DND-41 (cell line): ENCODE results near the gene ZNF652.

Experiments
- ATAC-seq: fragments of 200-7000 bp; cut with Tn5 transposase; 3 replicates; pipeline ENCODE4 v1.9.1; 2021; ENCODE audit warnings: low read depth; ENCODE audit not compliant: insufficient read depth
- DNase-seq: peaks from one replicate; pipeline ENCODE4 v3.0.0-alpha.2; 2020
- H2AFZ ChIP-seq: 2 replicates; pipeline ENCODE4 v1.6.0; 2012; ENCODE audit warnings: low read depth, low read length
- H3K27ac ChIP-seq: 2 replicates; pipeline ENCODE4 v1.5.1; 2012; ENCODE audit warnings: low read length, inconsistent platforms
- H3K27me3 ChIP-seq: fragments of 200-600 bp; sonication (generic); 2 replicates; pipeline ENCODE4 v1.6.0; 2012; ENCODE audit warnings: low read length, mild to moderate bottlenecking, inconsistent platforms; ENCODE audit not compliant: insufficient read depth, poor library complexity
- H3K36me3 ChIP-seq: 2 replicates; pipeline ENCODE4 v1.5.1; 2012; ENCODE audit warnings: low read length, inconsistent platforms; ENCODE audit not compliant: insufficient read depth
- H3K4me1 ChIP-seq: 2 replicates; pipeline ENCODE4 v1.5.1; 2012; ENCODE audit warnings: mild to moderate bottlenecking, low read length; ENCODE audit not compliant: insufficient read depth
- H3K4me2 ChIP-seq: 2 replicates; pipeline ENCODE4 v1.6.0; 2012; ENCODE audit warnings: mild to moderate bottlenecking, moderate library complexity, low read length, inconsistent platforms; ENCODE audit not compliant: insufficient read depth
- H3K4me3 ChIP-seq, 2 experiments: fragments of 200-600 bp in 1 of 2; shearing (Covaris generic) in 1 of 2; 2 replicates each; pipeline ENCODE4 v1.5.1; 2012 to 2016; ENCODE audit warnings: inconsistent platforms in 2 of 2, low read length in 2 of 2, mild to moderate bottlenecking in 2 of 2, low read depth in 1 of 2, moderate library complexity in 1 of 2
- H3K79me2 ChIP-seq: 2 replicates; pipeline ENCODE4 v1.6.0; 2012; ENCODE audit warnings: low read length, inconsistent platforms; ENCODE audit not compliant: insufficient read depth
- H3K9ac ChIP-seq: 2 replicates; pipeline ENCODE4 v1.6.0; 2012; ENCODE audit warnings: low read depth, mild to moderate bottlenecking, inconsistent platforms, low read length, moderate library complexity
- H3K9me3 ChIP-seq: 2 replicates; pipeline ENCODE4 v1.5.1; 2012; ENCODE audit warnings: low read length, moderate library complexity, mild to moderate bottlenecking, inconsistent platforms; ENCODE audit not compliant: insufficient read depth, severe bottlenecking
- H4K20me1 ChIP-seq: 2 replicates; pipeline ENCODE4 v1.6.0; 2012; ENCODE audit warnings: low read length; ENCODE audit not compliant: insufficient read depth
- CTCF ChIP-seq: IDR thresholded peaks from 2 replicates; pipeline ENCODE4 v1.5.1; 2012; ENCODE audit warnings: borderline replicate concordance, low read length, moderate library complexity, mild to moderate bottlenecking; ENCODE audit not compliant: poor library complexity, severe bottlenecking; ENCODE audit errors: extremely low read depth
- EZH2 ChIP-seq: IDR thresholded peaks from 3 replicates; pipeline ENCODE4 v1.6.1; 2012; ENCODE audit warnings: borderline replicate concordance, low read depth, mild to moderate bottlenecking, moderate library complexity, low read length, inconsistent platforms; ENCODE audit not compliant: severe bottlenecking

ZNF652 gene

GRCh38 chr17:49403514-49404289 is 41.7 kb upstream of the ZNF652 start:
- no peaks in the 10 kb centered on the region for H3K4me1 ChIP-seq
- H3K27ac ChIP-seq: no peak overlapping the region
- no peak overlapping the region for H2AFZ ChIP-seq
- H4K20me1 ChIP-seq: peaks cover 13% of the 10 kb centered on the region; the same call in 1 of the 2 replicates
- TF ChIP-seq CTCF (no peak), EZH2 (no peak)
- no peak for DNase-seq
- no peaks in the 10 kb centered on the region for H3K9me3 ChIP-seq
- no peaks in the 10 kb centered on the region for H3K79me2 ChIP-seq
- ATAC-seq: no peak
- no peak overlapping the region for H3K9ac ChIP-seq
- no peak overlapping the region for H3K4me3 ChIP-seq
- no peaks in the 10 kb centered on the region for H3K27me3 ChIP-seq
- no peak overlapping the region for H3K4me2 ChIP-seq
- peaks cover 61% of the 10 kb centered on the region for H3K36me3 ChIP-seq

GRCh38 chr17:49402706-49403105 is 40.7 kb upstream of the ZNF652 start:
- H3K4me1 ChIP-seq: no peaks in the 10 kb centered on the region
- no peaks in the 10 kb centered on the region for H3K27me3 ChIP-seq
- H3K4me3 ChIP-seq: no peak overlapping the region
- ATAC-seq: no peak
- H3K36me3 ChIP-seq: peaks cover 51% of the 10 kb centered on the region
- H3K79me2 ChIP-seq: no peaks in the 10 kb centered on the region
- no peaks in the 10 kb centered on the region for H3K9me3 ChIP-seq
- peaks cover 8% of the 10 kb centered on the region; the same call in 1 of the 2 replicates for H4K20me1 ChIP-seq
- no peak overlapping the region for H2AFZ ChIP-seq
- TF ChIP-seq EZH2: no peak
- no peak for TF ChIP-seq CTCF
- no peak overlapping the region for H3K4me2 ChIP-seq
- no peak overlapping the region for H3K27ac ChIP-seq
- H3K9ac ChIP-seq: no peak overlapping the region
- DNase-seq: no peak

- no peak overlapping the region for H3K4me3 ChIP-seq
- H3K79me2 ChIP-seq: no peaks in the 10 kb centered on the region
- ATAC-seq (no peak), DNase-seq (no peak)
- no peak overlapping the region for H3K4me2 ChIP-seq
- H3K9me3 ChIP-seq: no peaks in the 10 kb centered on the region
- H2AFZ ChIP-seq: no peak overlapping the region
- no peaks in the 10 kb centered on the region for H3K4me1 ChIP-seq
- TF ChIP-seq EZH2: no peak
- TF ChIP-seq CTCF: no peak
- peaks cover 4% of the 10 kb centered on the region for H3K27me3 ChIP-seq
- H3K9ac ChIP-seq: no peak overlapping the region
- no peak overlapping the region for H3K27ac ChIP-seq
- peaks cover 8% of the 10 kb centered on the region; the same call in 1 of the 2 replicates for H4K20me1 ChIP-seq
- peaks cover 45% of the 10 kb centered on the region for H3K36me3 ChIP-seq
These were observed 40.0 kb upstream of the ZNF652 start for GRCh38 chr17:49401971-49402611.
